Measurements from ENCODE around the gene ATP13A4.

The ATP13A4 gene

DNA sequence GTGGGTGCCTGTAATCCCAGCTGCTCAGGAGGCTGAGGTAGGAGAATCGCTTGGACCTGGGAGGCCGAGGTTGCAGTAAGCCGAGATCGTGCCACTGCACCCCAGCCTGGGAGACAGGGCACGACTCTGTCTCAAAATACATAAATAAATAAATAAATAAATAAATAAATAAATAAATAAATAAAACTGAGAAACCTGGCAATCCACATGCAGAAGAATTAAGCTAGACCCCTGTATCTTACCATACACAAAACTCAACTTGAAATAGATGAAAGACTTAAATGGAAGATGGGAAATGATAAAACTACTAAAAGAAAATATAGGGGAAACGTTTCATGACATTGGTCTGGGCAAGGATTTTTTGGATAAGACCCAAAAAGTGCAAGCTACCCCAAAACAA lies 58.0 kb downstream of the ATP13A4 start:
- no peak for DNase-seq

DNA sequence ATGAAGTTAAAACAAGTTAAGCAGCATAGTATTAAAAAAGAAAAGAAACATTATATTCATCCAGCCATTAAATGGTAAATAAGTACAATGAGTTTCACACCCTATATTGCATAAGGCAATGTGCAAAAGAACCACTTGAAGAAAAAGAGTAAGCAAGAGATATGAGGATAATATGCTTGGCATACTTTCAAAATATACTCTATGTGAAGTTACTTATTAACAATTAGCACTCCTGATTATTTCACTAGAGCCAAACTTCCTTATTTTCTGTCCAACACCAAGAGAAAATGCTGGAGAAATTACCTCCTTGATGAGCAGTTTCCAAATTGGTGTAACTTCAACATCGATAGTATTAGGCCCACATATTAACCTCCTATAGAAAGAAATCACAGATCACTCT lies 63.7 kb downstream of the ATP13A4 start:
- no peak for DNase-seq

DNA sequence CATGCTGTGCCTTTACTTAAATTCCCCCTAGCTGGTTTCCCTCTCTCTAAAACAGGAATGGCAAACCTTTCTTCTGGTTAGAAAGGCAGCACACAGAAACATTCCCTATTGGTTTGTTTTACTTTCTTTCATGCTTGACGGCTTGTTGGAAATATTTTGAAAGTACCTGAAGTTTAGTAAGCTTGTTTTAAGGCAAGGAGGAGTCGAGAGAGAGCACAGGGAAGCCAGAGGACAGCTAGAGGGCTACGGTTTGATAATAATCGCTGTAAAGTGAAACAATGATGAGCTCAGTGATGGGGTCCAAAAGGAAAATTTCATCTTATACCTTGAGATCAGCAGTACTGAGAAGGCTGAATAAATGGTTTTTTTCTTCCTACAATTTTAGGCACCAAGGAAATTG lies 64.1 kb downstream of the ATP13A4 start:
- DNase-seq = no peak

DNA sequence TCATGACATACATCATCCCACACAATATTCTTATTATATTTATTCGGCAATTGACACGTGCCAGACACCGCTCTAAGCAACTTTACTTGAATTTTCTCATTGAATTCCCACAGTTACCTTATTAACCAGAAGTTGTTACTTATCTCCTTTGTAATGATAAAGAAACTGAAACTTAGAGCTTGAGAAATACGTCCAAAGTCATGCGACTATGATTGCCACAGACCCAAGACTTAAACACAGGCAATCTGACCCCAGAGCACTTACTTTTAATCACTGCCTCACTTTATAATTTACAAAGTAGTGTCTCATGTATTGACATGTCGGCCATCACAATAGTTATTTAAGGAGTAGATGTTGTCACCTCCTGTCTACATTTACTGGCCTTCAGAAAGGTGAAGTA lies 64.7 kb downstream of the ATP13A4 start:
- no peak for DNase-seq

DNA sequence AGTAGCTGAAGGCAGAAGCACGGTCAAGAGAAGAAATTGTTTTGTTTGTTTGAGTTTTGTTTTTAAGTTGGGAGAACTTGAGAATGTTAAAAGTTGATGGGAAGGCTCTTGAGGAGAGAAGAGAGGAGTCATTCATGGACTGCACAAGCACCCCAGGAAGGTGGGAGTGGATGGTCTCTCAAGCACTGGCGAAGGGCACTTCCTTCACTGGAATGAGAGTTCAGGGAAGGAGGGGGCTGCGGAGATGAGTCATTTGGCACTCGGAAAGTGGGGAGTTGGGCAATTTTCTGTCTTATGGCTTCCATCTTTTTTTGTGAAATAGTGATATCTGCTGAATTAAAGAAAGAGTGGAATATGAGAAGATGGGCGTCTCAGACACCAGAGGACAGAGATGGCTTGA lies 66.0 kb downstream of the ATP13A4 start:
- no peak for DNase-seq

DNA sequence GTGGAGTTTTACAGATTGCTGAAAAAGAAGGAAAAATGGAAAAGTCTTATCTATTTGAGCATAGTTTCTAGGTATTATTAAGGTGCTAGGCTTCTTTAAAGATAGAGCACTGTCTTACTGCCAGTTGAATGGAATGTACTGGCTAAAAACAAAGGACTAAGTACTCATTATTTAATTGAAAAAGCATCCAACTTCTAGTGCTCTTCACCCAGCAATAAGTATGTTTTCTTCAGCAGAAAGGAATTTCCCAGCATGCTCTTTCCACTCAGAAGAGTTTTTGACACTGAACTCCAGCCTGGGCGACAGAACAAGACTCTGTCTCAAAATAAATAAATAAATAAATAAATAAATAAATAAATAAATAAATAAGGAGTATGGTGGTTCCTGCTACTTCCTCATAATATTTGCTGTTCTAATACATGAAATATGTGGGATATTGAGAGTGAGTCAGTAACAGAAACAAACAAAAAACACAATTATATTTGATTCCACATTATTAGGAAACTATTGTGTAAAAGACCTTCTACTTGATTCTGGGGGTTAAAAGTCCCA lies 70.6 kb downstream of the ATP13A4 start:
- DNase-seq = no peak

DNA sequence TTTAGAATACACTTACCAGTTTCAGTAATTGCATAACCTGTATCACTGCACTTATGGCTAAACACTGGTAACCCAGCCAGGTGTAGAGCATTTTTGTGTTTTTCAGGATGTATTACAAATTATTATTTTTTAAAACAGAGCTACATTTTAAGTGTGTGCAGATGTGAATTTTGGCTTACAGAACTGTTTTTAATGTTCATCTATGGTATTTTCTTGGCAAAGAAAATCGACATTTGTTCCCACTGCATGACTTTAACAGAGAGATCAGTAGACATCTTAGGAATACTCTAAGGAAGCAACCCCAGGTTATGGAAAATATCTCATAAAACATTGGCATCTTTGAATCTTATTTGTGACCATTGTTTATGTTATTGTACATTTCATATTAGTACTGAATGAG lies 73.3 kb downstream of the ATP13A4 start:
- no peak for DNase-seq

DNA sequence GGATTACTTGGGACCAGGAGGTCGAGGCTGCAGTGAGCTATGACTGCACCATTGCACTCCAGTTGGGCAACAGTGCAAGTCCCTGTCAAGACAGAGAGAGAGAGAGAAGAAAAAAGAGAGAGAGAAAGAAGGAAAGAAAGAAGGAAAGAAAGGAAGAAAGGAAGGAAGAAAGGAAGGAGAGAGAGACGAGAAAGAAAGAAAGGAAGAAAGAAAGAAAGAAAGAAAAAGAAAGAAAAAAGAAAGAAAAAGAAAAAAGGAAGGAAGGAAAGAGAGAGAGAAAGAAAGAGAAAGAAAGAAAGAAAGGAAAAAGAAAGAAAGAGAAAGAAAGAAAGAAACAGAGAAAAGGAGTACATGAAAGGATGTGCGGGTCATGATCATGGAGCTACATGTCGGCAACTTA lies 80.2 kb downstream of the ATP13A4 start:
- DNase-seq = no peak

DNA sequence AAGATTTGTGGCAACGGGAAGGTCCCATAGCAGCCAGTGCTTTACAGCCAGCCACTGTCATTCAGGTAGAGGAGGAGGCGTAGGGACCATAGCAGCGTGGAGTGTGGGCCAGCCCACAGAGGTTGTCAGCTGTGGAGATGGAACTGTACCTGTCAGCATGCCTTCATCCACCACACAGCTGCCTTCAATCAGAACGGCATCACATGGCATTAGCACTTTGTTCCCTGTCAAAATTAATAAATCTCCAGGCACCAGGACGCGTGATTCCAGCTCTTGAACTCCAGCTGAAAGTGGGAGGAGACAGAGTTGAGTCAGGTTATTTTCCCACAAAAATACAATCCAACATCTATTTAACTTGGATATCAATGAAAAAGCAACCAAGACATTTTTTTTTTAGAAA lies 84.0 kb downstream of the ATP13A4 start:
- no peak for DNase-seq

DNA sequence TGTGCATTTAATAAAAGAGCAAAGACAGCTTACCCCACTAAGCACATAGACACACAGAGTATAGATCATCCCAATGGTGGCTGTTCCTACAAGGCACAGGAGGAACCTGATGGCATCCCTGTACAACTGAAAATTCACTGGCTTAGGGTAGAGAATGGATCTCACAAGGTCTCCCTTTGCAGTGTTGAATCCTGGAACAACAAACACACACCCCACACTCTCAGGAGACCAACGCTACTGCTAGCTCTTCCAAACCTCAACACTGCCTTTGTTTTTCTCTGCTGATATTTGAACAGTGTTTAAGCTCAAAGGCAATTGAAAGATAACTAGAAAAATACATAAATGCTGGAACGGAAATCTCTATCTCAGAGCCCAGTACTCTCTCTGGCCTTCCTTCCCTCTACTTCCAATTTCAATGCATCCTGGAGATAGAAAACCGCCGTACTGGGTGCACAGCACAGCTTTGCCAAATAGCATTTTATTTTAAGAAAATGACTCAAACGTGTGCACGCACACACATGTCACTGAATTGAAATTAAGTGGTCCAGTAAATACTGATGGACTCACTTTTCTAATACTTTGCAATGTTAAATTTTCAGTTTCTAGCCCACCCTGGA lies 88.6 kb downstream of the ATP13A4 start:
- DNase-seq = no peak

DNA sequence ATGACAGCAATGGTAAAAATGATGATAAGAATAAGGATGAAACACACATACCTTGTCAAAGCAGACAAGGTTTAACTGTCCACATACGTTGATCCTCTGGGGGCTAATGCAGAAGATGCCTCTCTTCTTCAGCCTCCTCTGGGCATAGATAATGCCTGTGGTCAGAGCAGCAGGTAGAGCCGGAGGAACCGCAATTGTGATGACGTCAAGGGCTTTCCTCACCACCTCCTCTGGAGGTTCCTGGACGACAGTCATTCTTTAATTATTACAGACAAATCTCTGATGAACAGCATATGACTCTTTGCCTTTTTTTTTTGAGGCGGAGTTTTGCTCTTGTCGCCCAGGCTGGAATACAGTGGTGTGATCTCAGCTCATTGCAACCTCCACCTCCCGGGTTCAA lies 89.8 kb downstream of the ATP13A4 start:
- no peak for DNase-seq

DNA sequence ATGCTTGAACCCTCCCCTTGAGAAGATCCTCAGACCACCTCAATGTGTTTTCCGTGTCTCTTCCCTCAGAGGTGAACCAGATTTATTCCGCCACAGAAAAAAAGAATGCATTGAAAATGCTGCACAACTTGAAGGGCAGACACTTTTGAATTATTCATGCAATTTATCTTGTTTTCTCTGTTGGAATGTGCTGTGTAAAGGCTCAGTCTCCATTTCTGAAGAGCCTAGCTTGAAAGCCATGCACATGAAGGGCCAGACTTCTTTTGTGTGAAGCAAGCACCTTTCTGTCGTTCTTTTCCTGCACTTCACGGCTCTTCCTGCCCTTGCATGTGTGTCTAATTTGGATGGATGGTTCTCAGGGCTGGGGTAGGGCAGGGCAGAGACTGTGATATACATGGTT lies 97.2 kb downstream of the ATP13A4 start:
- DNase-seq = no peak

DNA sequence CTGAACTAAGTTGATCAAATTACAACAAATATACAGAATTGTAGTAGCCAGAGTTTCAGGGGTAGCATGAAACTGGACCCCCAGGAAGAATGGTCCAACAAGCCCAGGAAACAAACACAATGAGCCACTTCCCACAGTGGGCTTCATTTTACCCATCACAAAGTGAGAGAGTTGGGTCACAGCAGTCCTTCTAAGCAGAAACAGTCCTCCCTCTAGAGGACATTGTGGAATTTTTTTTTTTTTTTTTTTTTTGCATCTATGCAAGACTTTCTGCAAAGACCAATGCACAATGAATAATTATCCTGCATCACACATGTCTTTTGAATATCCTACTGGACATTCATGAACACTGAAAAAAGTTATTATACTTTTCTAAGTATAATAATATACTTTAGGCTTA lies 102.4 kb downstream of the ATP13A4 start:
- no peak for DNase-seq

DNA sequence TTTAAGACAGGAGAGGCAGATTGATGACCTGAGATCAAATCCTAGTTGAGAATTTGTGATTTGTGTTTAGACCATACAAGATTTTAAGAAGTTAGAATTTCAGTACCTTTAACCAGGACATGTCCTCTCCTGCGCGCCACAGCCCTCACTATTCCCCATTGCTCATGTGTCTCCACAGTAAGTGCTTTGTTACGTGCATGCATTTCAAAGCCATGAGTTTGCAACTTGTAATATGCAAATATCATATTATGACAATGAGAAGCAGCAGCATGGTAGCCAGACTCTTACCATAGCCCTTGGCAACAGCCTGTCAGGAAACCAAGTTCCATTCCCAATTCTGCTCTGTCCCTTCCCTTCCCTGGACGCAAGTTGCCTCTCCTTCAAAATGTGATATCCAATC lies 102.8 kb downstream of the ATP13A4 start:
- no peak for DNase-seq

DNA sequence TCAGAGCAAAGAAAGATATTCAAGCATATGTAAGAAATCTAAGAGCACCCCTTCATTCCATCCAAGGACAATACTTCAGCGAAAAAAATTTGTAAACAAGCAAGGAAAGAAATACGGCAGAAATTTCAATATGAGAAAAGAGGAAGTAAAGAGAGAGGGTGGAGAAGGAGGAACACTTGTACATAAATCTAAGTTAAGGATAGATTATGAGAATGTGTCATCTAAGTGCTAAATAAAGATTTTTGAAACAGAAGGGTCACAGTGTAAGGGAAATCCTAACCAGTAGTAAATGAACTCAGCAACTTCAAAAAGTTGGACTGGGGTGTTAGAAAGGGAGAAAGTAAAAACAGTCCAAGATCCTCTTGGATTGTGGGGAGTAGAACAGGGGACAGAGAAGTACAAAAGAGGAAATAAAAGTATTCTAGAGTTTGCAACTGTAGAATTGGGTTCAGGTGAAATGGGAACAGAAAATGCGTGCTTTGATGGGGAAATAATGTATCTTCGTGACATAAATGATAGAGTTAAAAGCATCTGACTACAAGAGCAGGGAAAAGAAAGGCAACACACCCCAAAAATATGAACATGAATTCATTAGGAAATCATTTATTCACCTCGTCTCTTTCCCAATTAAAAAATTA lies 107.6 kb downstream of the ATP13A4 start:
- no peak for DNase-seq

DNA sequence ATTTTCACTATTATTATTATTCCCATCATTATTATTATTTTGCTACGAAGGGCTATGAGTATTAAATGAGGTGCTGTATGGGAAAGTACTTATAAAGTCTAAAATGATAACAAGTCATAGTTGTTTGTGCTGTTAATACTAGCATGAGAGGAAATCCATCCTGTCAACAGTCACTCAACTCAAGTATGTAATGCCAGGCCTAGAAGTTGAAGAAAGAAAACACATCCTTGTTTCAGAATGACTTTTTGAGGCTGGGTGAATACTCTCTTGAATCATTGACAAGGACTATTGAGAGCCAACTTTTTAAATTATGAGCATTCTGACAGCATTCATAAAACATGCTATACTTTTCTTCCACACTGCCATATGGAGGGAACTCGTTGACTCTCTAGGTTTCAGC lies 115.3 kb downstream of the ATP13A4 start:
- no peak for DNase-seq

DNA sequence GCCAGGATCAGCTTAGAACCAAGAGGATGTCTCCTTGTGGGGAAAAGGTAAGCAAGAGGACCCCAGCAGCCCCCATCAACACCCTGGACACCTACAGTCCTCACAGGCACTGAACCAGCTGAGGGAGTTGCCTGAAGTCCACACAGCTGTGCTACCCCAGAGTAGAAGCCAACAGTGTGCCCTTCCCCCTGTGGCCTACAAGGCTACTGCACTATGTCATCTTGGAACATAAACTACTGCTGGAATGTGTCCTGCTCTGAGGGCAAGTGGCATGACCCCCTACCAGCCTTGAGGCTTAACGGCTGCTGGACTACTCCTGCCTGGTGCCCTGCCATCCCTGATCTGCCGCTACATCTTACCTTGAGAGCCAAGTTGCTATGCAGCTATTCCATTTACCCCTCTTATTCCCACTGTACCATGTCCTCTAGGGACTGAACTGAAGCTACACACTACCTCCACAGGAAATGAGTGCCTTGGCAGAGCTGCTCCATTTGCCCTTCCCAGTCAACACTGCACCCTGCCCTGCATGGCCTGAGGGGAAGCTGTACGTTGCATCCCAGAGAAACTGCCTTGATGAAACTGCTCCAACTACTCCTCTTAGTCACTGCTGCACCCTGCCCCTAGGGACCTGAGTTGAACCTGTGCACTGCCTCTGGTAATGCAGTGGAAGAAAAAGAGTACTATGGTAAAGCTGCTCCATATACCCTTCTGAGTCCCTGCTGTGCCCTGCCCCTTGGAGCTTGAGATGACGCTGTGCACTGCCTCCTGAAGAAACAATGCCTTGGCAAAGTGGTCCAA lies 135.9 kb downstream of the ATP13A4 start:
- DNase-seq = no peak

DNA sequence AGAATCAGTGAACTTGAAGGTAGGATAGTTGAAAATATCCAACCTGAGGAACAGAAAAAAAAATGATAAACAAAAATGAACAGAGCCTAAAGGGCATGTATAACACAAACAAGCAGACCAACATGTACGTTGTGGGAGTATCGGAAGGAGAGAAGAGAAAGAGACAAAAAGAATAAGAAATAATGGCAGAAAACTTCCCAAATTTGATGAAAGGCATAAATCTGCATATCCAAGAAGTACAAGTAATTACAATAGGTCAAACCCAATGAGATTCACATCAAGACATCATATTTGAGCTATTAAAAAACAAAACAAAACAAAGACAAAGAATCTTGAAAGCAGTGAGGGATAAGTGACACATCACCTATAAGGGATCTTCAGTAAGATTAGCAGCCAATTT lies 138.1 kb downstream of the ATP13A4 start:
- DNase-seq = no peak

DNA sequence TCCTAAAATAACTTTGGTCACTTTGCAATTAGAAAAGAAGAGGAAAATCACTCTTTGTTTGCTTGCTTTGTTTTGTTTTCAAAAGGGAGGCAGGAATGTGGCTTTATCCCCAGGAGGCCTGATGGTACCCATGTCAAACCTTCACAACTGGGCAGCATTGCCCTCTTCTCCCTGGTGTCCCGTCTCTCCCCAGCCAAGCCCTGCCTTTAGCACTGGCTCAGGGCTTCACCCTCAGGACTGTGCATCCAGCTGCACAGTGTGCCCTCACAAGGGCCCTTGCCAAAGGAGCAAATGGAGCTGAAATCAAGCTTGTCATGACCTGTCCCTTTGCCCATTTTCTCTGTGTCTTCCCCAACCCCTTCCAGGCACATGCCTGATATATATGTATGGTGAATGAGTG lies 147.0 kb downstream of the ATP13A4 start:
- no peak for DNase-seq

DNA sequence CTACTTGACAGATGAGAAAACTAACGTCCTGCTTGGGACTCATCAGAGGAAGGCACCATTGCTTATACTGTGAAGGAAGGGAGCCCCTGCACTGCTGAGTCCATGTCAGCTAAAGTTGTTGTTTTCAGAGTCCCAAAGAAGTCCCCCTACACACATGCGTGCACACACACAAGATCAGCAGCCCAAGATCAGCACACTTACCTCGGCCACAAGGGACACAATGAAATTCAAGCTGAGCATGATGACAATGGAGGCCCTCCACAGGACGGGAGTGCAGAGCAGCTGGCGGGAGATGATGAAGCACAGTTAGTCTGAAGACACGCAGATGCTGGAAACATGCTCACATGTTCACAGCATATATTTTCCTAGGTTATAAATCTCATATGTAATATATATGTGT lies 147.6 kb downstream of the ATP13A4 start:
- DNase-seq = no peak

DNA sequence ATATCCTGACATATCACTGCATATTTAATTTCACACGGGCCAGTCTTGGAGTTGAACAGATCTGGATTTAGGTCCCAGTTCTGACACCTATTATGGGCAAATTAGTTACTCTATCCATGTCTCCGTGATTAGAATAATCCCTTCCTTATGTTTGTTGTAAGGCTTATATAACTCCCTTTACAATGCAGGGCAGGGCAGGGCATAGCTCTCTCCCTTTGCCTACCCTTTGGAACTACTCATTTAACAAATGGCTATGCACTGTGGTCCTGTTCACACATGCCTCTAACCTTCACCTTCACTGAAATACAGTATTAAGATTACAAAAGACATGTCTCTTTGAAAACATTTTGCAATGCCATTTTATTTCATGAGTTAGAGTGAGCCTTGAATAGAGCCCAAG lies 151.4 kb downstream of the ATP13A4 start:
- DNase-seq = no peak

DNA sequence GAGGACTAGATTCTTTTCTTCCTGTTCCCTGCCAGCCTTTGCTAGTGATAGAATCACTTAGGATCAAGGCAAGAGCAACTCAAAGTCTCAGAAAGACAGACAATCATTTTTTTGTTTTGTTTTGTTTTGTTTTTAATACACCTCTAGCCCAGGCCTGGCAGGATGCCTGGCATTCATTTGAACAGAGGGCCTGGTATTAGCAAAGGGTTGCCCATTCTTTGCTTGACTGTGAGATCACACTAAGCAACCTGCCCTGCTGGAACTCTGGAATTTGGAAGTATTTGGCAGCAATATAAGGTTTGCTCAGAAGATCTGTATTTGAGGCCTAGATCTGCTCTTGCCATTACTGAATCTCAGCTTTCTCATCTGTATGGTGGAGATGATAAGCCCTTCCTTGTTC lies 154.4 kb downstream of the ATP13A4 start:
- no peak for DNase-seq

DNA sequence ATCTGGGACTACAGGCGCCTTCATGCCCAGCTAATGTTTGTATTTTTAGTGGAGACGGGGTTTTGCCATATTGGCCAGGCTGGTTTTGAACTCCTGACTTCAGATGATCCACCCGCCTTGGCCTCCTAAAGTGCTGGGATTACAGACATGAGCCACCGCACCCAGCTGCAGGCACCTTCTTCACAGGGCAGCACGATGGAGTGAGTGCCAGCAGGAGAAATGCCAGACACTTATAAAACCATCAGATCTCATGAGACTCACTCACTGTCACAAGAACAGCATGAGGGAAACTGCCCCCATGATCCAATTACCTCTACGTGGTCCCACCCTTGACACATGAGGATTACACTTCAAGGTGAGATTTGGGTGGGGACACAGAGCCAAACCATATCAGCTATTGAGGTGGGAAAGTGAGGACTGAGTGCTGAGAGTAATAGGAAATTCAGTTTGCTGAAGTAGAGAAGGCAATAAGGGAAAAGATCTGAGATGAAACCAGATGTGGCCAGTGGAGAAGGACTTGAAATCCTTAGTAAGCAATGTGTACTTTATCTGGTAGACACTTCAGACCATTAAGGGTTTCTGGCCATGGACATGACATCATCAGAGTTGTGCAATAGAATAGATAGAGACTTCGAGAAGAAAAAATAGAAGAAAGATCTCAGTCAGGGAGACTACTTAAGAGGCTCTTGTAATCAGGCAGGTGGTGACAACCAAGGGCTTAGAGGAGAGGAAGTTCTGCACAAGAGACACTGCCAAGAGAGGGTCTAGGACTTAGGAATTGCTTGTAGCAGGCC lies 158.0 kb downstream of the ATP13A4 start:
- DNase-seq = no peak

Measured in NCI-H510A (cell line).